NCI-H460 (cell line): ENCODE data around the gene AP1S2. TPM values are rescaled to one million over a fixed set of nuclear protein-coding genes. Genes with fewer than 3 reads are reported as not detected.

Experiments
- DNase-seq: peaks from one replicate; pipeline ENCODE4 v3.0.0-alpha.2; 2016; ENCODE audit warnings: low read depth; ENCODE audit errors: extremely low read depth
- total RNA-seq: library from RNA; depleted of rRNA; stranded (reverse); fragments of >200 nt; shearing (Covaris generic); gene quantifications from 2 replicates; pipeline ENCODE4 v1.2.3, GENCODE V29; 2014; rRNA removed

Gene AP1S2
- total RNA-seq, 1 experiment from 2014 or later, result 32.2 TPM

GRCh38 chrX:15814771-15815365, 39.7 kb downstream of the AP1S2 start:
- no peak for DNase-seq

- no peak for DNase-seq
These were observed 41.2 kb downstream of the AP1S2 start for GRCh38 chrX:15813416-15813815.

GRCh38 chrX:15812192-15812938, 42.2 kb downstream of the AP1S2 start:
- DNase-seq, result no peak

- DNase-seq, result no peak
These were observed 46.4 kb downstream of the AP1S2 start for GRCh38 chrX:15808254-15808653.

- no peak for DNase-seq
These were observed 50.0 kb downstream of the AP1S2 start for GRCh38 chrX:15804563-15804962.

- no peak for DNase-seq
These were observed 56.9 kb downstream of the AP1S2 start for GRCh38 chrX:15797707-15798106.

GRCh38 chrX:15790769-15791290, 63.8 kb downstream of the AP1S2 start:
- no peak for DNase-seq

GRCh38 chrX:15789979-15790768, 64.4 kb downstream of the AP1S2 start, which contains the start of gene ZRSR2:
ZRSR2 (plus strand) TSS chrX:15790484; CDS start chrX:15790496, 12 bp downstream.
- DNase-seq, result peak; percentile 61

- no peak for DNase-seq
These were observed 67.7 kb downstream of the AP1S2 start for GRCh38 chrX:15786915-15787314.

GRCh38 chrX:15785176-15785750, 69.3 kb downstream of the AP1S2 start:
- DNase-seq, result no peak

GRCh38 chrX:15781961-15782699, 72.5 kb downstream of the AP1S2 start:
- no peak for DNase-seq

Other genes starting within 250 kb of the AP1S2 start
- gene CLTRN, start 190.0 kb downstream of the AP1S2 start, total RNA-seq, result 6.6 and 7.7 TPM in 2 replicates
- 11.0 and 13.8 TPM in 2 replicates for gene CA5B, start 116.5 kb downstream of the AP1S2 start, total RNA-seq
- 5.3 and 5.9 TPM in 2 replicates for gene ZRSR2, start 64.3 kb downstream of the AP1S2 start, total RNA-seq